Ectodermal cell (in vitro differentiated cells): ENCODE measurements around the gene SUGCT.
"Not testable (repeated sequence)": the region's sequence is repeated elsewhere in the genome, so short reads cannot be mapped to it uniquely, and the experiment has no call there.

Source experiments
- H3K27ac ChIP-seq: 2 replicates; pipeline ENCODE4 v1.7.0; 2013; ENCODE audit warnings: mild to moderate bottlenecking, low read depth, low read length; ENCODE audit not compliant: insufficient read depth, poor library complexity, severe bottlenecking
- H3K27me3 ChIP-seq: 2 replicates; pipeline ENCODE4 v1.7.0; 2013; ENCODE audit warnings: mild to moderate bottlenecking, low read length; ENCODE audit not compliant: insufficient read depth, control insufficient read depth, poor library complexity, severe bottlenecking
- H3K36me3 ChIP-seq: one replicate; pipeline ENCODE4 v1.7.0; 2013; ENCODE audit warnings: low read length; ENCODE audit not compliant: control insufficient read depth, insufficient read depth
- H3K4me1 ChIP-seq: one replicate; pipeline ENCODE4 v1.7.0; 2013; ENCODE audit warnings: low read length; ENCODE audit not compliant: control insufficient read depth, insufficient read depth
- H3K4me3 ChIP-seq: 2 replicates; pipeline ENCODE4 v1.7.0; 2013; ENCODE audit warnings: low read depth, low read length, control low read depth; ENCODE audit not compliant: insufficient read depth
- H3K9me3 ChIP-seq: 2 replicates; pipeline ENCODE4 v1.7.0; 2013; ENCODE audit warnings: mild to moderate bottlenecking, low read length, moderate library complexity; ENCODE audit not compliant: control insufficient read depth
- WGBS, 2 experiments: methylation state at CpG; one replicate each; pipeline ENCODE4 v1.1.7; 2013; ENCODE audit warnings: missing lambda C conversion rate in 2 of 2; 5-methylcytosine and 5-hydroxymethylcytosine counted together

SUGCT gene

GRCh38 chr7:40647719-40648118 lies 512.9 kb downstream of the SUGCT start:
- H3K4me3 ChIP-seq = no peak overlapping the region
- H3K9me3 ChIP-seq = no peaks in the 10 kb centered on the region
- H3K4me1 ChIP-seq = peaks cover 6% of the 10 kb centered on the region
- H3K27me3 ChIP-seq = no peaks in the 10 kb centered on the region
- 91 to 94% methylated on average over 3 to 4 of the region's 5 CpGs for WGBS, 2 experiments
- H3K36me3 ChIP-seq = no peaks in the 10 kb centered on the region
- H3K27ac ChIP-seq = no peak overlapping the region

GRCh38 chr7:40649247-40649646 lies 514.4 kb downstream of the SUGCT start:
- Histone ChIP-seq H3K4me1 (peaks cover 10% of the 10 kb centered on the region), H3K4me3 (no peak overlapping the region), H3K36me3 (no peaks in the 10 kb centered on the region), H3K27me3 (no peaks in the 10 kb centered on the region), H3K27ac (no peak overlapping the region), H3K9me3 (no peaks in the 10 kb centered on the region)
- 100% methylated on average over 1 of the region's 1 CpG; no CpG with 5 or more reads in 1 of the 2 experiments for WGBS, 2 experiments

GRCh38 chr7:40650903-40651302 lies 516.1 kb downstream of the SUGCT start:
- WGBS, 2 experiments = 83 to 100% methylated on average over 1 of the region's 1 CpG
- H3K27me3 ChIP-seq, H3K9me3 ChIP-seq, H3K36me3 ChIP-seq, H3K4me1 ChIP-seq, H3K4me3 ChIP-seq, H3K27ac ChIP-seq: not testable (repeated sequence)

- Histone ChIP-seq H3K27ac (no peak overlapping the region), H3K4me3 (no peak overlapping the region), H3K36me3 (no peaks in the 10 kb centered on the region), H3K9me3 (no peaks in the 10 kb centered on the region), H3K4me1 (peaks cover 10% of the 10 kb centered on the region), H3K27me3 (no peaks in the 10 kb centered on the region)
- 94 to 97% methylated on average over 4 of the region's 4 CpGs for WGBS, 2 experiments
Measured at GRCh38 chr7:40654171-40654570, 519.4 kb downstream of the SUGCT start.

GRCh38 chr7:40655426-40655825 lies 520.6 kb downstream of the SUGCT start:
- 83 to 85% methylated on average over 1 of the region's 1 CpG for WGBS, 2 experiments
- no peaks in the 10 kb centered on the region for H3K36me3 ChIP-seq

GRCh38 chr7:40656349-40656748 lies 521.5 kb downstream of the SUGCT start:
- Histone ChIP-seq H3K4me1 (peaks cover 10% of the 10 kb centered on the region), H3K4me3 (no peak overlapping the region), H3K27ac (no peak overlapping the region), H3K36me3 (no peaks in the 10 kb centered on the region), H3K27me3 (no peaks in the 10 kb centered on the region), H3K9me3 (no peaks in the 10 kb centered on the region)
- 82 to 88% methylated on average over 1 to 2 of the region's 2 CpGs for WGBS, 2 experiments

More at GRCh38 chr7:40655426-40655825, 520.6 kb downstream of the SUGCT start:
- no peaks in the 10 kb centered on the region for H3K9me3 ChIP-seq
- H3K27me3 ChIP-seq = no peaks in the 10 kb centered on the region
- H3K4me1 ChIP-seq = peaks cover 10% of the 10 kb centered on the region
- no peak overlapping the region for H3K4me3 ChIP-seq
- H3K27ac ChIP-seq = no peak overlapping the region

GRCh38 chr7:40658729-40659128 lies 523.9 kb downstream of the SUGCT start:
- Histone ChIP-seq H3K4me3 (no peak overlapping the region), H3K36me3 (no peaks in the 10 kb centered on the region), H3K4me1 (peaks cover 7% of the 10 kb centered on the region), H3K27ac (no peak overlapping the region), H3K9me3 (no peaks in the 10 kb centered on the region), H3K27me3 (no peaks in the 10 kb centered on the region)
- WGBS, 2 experiments = 92 to 100% methylated on average over 2 of the region's 2 CpGs

GRCh38 chr7:40659231-40659630 lies 524.4 kb downstream of the SUGCT start:
- Histone ChIP-seq H3K36me3 (no peaks in the 10 kb centered on the region), H3K4me1 (peaks cover 2% of the 10 kb centered on the region), H3K4me3 (no peak overlapping the region), H3K9me3 (no peaks in the 10 kb centered on the region), H3K27me3 (no peaks in the 10 kb centered on the region), H3K27ac (no peak overlapping the region)
- WGBS, 2 experiments = 89 to 96% methylated on average over 2 of the region's 2 CpGs

- H3K4me1 ChIP-seq = no peaks in the 10 kb centered on the region
- 91 to 95% methylated on average over 1 to 2 of the region's 2 CpGs for WGBS, 2 experiments
- no peaks in the 10 kb centered on the region for H3K9me3 ChIP-seq
- no peak overlapping the region for H3K27ac ChIP-seq
- H3K27me3 ChIP-seq = no peaks in the 10 kb centered on the region
- H3K4me3 ChIP-seq = no peak overlapping the region
- no peaks in the 10 kb centered on the region for H3K36me3 ChIP-seq
Measured at GRCh38 chr7:40673285-40673684, 538.5 kb downstream of the SUGCT start.

- no peaks in the 10 kb centered on the region for H3K36me3 ChIP-seq
- H3K27ac ChIP-seq = no peak overlapping the region
- no peak overlapping the region for H3K4me3 ChIP-seq
- no peaks in the 10 kb centered on the region for H3K27me3 ChIP-seq
- no peaks in the 10 kb centered on the region for H3K4me1 ChIP-seq
- WGBS, 2 experiments = 83 to 93% methylated on average over 1 to 3 of the region's 3 CpGs
- H3K9me3 ChIP-seq = no peaks in the 10 kb centered on the region
Measured at GRCh38 chr7:40674316-40674715, 539.5 kb downstream of the SUGCT start.

- H3K4me3 ChIP-seq = no peak overlapping the region
- no peaks in the 10 kb centered on the region for H3K27me3 ChIP-seq
- WGBS, 2 experiments = 94 to 98% methylated on average over 3 of the region's 3 CpGs
- H3K4me1 ChIP-seq = no peaks in the 10 kb centered on the region
- H3K9me3 ChIP-seq = no peaks in the 10 kb centered on the region
- H3K27ac ChIP-seq = no peak overlapping the region
- H3K36me3 ChIP-seq = no peaks in the 10 kb centered on the region
Measured at GRCh38 chr7:40675741-40676140, 540.9 kb downstream of the SUGCT start.
